ENCODE data around the gene SFXN3.

Gene SFXN3

DNA sequence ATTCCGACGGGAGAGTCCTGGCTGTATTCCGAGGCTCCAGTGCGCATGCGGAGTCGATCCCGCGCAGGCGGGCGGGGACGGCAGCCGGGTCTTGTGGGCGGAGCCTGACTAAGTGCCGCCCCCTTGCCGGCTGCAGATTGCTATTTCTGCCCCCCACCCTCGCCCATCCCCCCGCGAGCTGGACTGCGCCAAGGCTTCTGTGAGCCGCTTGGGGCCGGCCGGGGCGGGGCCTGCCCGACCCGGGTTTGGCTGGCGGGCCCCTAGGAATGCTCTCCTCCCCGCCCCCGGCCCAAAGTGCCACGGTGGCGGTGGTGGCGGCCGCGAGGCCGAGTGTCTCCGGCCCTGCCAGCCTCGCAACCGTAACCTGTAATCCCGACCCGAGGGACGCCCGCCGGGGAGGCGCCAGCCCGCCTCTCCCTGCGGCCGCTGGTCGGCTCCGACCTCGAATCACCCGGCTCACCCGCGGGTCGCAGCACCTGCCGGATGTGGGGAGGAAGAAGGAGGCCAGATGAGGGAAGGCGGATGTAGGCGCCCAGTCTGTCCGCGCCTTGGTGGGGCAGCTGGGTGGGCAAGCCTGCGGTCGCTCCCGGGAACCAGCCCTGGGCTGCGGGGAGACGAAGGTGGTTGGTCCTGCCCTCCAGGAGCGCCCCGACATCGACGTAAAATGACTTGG is 30.1 kb downstream of the SFXN3 start:
- peak; percentile 91 for DNase-seq (ENCODE audit: low read depth)
- peak overlapping the region; percentile 92 for H3K4me3 ChIP-seq (ENCODE audit: low read depth, low read length)
- TF ChIP-seq, protein P1, sequence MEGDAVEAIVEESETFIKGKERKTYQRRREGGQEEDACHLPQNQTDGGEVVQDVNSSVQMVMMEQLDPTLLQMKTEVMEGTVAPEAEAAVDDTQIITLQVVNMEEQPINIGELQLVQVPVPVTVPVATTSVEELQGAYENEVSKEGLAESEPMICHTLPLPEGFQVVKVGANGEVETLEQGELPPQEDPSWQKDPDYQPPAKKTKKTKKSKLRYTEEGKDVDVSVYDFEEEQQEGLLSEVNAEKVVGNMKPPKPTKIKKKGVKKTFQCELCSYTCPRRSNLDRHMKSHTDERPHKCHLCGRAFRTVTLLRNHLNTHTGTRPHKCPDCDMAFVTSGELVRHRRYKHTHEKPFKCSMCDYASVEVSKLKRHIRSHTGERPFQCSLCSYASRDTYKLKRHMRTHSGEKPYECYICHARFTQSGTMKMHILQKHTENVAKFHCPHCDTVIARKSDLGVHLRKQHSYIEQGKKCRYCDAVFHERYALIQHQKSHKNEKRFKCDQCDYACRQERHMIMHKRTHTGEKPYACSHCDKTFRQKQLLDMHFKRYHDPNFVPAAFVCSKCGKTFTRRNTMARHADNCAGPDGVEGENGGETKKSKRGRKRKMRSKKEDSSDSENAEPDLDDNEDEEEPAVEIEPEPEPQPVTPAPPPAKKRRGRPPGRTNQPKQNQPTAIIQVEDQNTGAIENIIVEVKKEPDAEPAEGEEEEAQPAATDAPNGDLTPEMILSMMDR (conservative IDR thresholded peaks at IDR 0.05; ENCODE audit: low read depth, low read length), result no peak

DNA sequence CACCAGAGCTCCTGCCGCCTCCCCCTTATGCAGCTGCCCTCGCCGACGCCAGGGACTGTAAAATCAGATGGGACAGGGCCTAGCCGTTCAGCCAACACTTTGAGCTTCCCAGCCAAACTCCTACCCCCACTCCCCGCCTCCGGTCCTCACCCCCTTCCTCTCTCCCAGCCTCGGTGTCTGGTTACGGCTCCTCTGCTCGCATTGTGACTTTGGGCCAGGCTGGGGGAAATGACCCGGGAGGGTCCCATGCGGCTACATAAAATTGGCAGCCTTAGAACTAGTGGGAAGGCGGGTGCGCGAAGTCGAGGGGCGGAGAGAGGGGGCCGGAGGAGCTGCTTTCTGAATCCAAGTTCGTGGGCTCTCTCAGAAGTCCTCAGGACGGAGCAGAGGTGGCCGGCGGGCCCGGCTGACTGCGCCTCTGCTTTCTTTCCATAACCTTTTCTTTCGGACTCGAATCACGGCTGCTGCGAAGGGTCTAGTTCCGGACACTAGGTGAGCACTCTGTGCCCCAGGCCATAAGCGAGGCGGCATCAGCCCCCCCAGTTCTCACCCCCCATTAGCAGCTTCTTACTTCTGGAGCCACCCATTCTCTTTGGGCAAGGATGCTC is 30.7 kb downstream of the SFXN3 start, which contains the start of gene KAZALD1:
Gene KAZALD1, plus strand, starts transcription at position 366 of the 608 bp plus-strand sequence. CDS start 604 bp downstream, outside the sequence.
- TF ChIP-seq, protein P1 (conservative IDR thresholded peaks at IDR 0.05; ENCODE audit: low read depth, low read length), result no peak
- peak within 1 kb of the TSS; percentile 92 for H3K4me3 ChIP-seq (ENCODE audit: low read depth, low read length)

DNA sequence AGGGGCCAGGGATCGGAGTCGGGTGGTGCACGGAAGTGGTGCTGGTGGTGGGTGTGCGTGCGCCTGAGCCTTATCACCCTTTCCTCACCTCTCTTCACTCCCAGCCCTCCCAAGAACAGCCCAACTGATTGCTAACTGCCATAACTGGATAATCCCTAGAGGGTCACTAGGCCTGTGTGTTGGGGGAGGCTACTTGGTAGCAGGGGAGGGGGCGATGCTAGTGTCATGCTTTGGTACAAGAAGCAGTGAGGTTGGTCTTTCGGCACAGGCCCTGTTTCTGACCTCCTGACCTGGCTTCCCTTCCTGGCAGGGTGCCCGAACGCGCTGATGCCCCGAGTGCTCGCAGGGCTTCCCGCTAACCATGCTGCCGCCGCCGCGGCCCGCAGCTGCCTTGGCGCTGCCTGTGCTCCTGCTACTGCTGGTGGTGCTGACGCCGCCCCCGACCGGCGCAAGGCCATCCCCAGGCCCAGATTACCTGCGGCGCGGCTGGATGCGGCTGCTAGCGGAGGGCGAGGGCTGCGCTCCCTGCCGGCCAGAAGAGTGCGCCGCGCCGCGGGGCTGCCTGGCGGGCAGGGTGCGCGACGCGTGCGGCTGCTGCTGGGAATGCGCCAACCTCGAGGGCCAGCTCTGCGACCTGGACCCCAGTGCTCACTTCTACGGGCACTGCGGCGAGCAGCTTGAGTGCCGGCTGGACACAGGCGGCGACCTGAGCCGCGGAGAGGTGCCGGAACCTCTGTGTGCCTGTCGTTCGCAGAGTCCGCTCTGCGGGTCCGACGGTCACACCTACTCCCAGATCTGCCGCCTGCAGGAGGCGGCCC is 31.4 kb downstream of the SFXN3 start:
- H3K4me3 ChIP-seq (ENCODE audit: low read depth, low read length), result peak overlapping the region; percentile 92
- peak; percentile 51 for DNase-seq (ENCODE audit: low read depth)
- TF ChIP-seq, protein P1 (conservative IDR thresholded peaks at IDR 0.05; ENCODE audit: low read depth, low read length), result peak; percentile 33

More for the DNA sequence above, 30.7 kb downstream of the SFXN3 start, which contains the start of gene KAZALD1:
- DNase-seq (ENCODE audit: low read depth), result peak; percentile 37

DNA sequence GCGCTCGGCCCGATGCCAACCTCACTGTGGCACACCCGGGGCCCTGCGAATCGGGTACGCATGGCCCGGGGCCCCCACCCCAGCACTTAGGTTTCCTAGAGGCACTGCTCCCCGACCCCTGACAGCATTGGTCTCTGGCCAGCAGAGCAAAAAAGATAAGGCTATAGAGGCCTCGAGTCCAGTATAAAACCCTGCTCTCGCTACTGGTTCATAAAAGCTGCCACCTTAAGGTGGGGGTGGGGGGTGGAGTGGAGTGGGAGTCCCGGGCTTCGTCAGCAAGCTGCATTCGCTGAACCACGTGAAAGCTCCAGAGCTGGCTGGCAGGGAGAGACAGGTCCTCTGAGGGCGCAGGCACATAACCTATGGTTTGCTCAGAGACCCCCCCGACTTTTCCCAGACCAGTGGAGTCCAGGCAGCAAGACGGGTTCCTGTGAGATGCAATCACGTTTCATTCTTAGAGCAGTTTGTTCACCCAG is 32.1 kb downstream of the SFXN3 start:
- H3K4me3 ChIP-seq (ENCODE audit: low read depth, low read length), result no peak overlapping the region
- TF ChIP-seq, protein P1 (conservative IDR thresholded peaks at IDR 0.05; ENCODE audit: low read depth, low read length), result no peak
- no peak for DNase-seq (ENCODE audit: low read depth)

DNA sequence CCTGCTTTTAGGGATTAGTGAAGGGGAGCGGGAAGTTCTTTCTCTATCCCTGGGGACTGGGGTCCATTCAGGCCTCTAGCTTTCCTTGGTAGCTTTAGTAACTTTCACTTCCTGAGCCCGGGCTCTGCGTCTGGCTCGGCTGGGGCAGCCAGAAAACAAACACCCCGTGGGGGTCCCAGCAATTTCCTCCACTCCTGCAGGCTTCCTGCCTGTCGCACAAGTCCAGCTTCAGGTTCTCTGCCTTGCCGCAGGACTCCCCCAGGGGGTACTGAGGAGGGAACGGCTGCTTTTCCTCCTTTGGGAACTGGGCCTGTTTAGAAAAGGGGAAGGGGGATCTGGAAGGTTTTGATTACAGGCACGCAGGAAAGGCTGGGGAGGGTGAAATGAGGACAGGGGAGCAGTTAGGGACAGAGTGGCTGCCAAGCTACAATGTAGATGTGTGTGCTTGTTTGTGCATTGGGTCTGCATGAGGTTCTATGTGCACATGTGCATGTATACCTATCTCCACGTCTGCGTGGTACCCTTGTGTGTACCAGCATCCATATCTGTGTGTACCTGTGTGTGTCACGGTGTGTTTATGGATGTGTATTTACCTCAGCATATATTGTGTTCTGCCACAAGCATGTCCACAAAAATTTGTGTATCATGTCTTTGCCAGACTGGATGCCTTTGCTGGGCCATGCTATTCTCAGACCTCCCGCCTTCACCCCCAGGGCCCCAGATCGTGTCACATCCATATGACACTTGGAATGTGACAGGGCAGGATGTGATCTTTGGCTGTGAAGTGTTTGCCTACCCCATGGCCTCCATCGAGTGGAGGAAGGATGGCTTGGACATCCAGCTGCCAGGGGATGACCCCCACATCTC is 32.7 kb downstream of the SFXN3 start:
- no peak overlapping the region for H3K4me3 ChIP-seq (ENCODE audit: low read depth, low read length)
- no peak for DNase-seq (ENCODE audit: low read depth)
- TF ChIP-seq, protein P1 (conservative IDR thresholded peaks at IDR 0.05; ENCODE audit: low read depth, low read length), result no peak

DNA sequence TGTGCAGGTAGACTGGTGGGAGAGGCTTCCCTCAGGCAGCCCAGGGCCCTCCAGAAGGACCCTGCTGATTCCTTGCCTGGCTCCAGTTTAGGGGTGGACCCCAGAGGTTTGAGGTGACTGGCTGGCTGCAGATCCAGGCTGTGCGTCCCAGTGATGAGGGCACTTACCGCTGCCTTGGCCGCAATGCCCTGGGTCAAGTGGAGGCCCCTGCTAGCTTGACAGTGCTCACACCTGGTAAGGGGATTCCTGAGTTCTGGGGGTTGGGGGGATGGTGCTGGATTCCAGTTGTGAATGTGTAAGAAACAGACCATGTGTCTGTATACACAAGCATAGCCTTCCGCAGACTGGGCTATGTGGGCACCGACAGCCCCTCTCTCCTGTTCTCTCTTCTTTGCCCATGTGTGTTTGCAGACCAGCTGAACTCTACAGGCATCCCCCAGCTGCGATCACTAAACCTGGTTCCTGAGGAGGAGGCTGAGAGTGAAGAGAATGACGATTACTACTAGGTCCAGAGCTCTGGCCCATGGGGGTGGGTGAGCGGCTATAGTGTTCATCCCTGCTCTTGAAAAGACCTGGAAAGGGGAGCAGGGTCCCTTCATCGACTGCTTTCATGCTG is 33.5 kb downstream of the SFXN3 start:
- TF ChIP-seq, protein P1 (conservative IDR thresholded peaks at IDR 0.05; ENCODE audit: low read depth, low read length), result no peak
- no peak overlapping the region for H3K4me3 ChIP-seq (ENCODE audit: low read depth, low read length)
- DNase-seq (ENCODE audit: low read depth), result no peak

Data from choroid plexus epithelial cell (primary cell).